NCI-H2029 (cell line): ENCODE results near the gene C1QL2.

Experiments used
- DNase-seq: peaks from one replicate; lab custom pipeline; 2025; lab: John Stamatoyannopoulos, UW

The C1QL2 gene

DNA sequence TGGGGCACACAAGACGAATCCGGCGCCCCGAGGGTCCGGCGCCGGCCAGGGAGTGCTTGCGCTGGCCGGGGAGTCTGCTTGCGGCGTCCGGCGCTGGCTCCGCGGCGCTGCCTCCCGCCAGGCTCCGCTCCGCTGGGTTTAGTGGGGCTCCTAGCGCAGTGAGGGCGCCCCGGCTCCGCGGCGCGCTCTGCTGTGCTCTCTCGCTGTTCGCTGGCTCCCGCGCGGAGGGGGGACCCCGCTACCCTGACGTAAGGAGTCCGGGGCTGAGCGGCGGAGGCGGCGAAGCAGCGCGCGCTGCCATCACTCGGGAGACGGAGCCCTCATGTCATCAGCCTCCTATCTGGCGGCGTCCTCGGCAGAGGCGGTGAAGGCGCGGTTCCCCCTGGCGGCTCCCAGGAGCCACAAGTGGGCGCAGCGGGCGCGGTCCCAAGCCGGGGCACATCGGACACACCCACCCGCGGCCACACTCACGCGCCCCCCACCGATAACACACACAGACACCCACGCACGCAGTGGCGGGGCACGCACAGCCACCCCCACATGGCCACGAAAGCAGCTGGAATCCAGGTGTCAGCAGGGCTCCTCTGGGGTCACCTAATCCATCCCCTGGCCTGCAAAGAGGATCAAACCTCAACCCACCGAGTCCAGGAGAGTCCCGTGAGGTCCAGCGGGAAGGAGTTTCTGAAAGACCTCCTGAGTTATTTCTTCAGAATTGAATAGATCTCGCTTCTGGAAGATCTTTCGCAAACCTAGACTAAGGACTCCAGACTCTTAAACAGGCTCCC lies at the start of gene C1QL2:
C1QL2 (minus strand) TSS at position 189 of the 785 bp plus-strand sequence. CDS start 482 bp downstream, outside the sequence.
- no peak for DNase-seq

DNA sequence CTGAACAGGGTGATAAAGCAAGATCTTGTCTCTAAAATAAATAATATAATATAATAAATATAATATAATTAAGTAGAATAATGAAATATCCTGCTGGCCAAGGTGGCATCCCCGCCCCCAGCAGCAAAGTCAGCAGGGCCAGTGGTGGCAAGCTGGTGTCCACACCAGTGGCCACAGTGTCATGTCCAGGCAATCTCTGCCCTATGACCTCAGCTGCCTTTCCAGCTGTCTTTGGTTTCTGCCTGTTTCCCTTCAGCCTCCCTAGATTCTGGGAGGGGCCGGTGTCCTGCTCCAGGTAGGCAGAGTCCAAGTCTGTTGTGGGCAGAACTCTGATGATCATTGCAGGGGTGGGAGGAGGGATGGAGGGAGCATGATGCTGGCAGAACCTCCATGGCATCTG lies 48.9 kb upstream of the C1QL2 start:
- no peak for DNase-seq

DNA sequence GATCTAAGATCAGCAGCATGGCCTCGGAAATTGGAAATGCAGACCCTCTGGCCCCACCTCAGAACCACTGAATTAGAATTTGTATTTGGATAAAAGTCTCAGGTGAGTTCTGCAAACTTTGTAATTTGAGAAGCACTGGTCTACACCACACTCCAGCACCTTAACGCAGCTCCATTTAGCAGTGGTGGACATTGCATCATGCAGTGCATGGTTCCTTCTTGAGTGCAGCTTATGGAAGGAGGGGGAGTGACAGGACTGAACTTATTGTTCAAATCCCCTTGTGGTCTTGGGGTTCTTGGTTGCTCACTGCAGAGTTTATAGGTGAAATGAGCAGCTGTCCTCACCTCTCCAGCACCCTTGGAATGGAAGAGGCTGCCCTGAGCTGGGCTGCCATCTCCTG lies 47.6 kb upstream of the C1QL2 start:
- no peak for DNase-seq

DNA sequence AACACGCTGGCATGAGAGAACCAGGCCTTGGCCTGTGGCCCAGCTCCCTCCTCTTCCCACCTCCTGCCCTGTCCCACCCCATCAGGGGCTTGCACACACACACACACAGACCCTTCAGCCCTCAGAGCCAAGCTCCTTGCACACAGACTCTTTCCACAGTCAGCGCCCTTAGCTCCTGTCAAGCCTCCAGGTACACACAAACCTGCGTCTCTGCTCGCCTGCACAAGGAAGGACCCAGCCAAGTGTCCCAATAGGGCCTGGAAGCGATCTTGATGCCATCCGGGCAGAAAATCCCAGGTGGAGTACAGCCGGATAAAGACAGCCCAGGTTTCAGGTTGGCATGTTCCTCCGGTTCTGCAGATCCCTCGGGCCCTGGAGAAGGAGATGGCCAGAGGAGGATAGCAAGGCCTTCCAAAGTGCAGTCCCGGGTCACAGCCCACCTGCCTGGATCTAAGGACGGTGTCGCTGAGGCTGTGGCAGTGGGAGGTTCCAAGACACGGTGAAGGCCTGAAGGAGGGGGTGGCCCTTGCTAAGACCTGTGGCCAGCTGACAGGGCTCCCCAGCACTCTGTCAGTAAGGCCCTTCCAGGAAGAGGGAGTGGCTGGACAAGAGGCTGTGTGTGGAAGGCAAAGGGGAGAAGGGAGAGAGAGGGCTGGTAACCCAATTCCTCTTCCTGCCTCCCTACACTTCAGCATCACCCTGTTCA lies 46.6 kb upstream of the C1QL2 start:
- no peak for DNase-seq

DNA sequence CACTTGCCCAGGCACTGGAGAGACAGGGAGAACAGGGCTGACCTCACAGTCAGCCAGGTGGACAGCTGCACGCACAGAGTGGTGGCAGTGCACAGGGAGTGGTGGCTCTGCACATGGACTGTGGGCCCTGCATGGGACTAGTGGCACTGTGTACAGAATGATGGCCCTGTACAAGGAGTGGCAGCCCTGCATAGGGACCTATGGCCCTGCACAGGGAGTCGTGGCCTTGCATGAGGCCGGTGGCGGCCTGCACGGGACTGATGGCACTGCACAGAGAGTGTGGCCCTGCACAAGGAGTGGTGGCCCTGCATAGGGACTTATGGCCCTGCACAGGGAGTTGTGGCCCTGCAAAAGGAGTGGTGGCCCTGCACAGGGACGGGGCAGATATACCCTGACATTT lies 46.0 kb upstream of the C1QL2 start:
- DNase-seq, result no peak

DNA sequence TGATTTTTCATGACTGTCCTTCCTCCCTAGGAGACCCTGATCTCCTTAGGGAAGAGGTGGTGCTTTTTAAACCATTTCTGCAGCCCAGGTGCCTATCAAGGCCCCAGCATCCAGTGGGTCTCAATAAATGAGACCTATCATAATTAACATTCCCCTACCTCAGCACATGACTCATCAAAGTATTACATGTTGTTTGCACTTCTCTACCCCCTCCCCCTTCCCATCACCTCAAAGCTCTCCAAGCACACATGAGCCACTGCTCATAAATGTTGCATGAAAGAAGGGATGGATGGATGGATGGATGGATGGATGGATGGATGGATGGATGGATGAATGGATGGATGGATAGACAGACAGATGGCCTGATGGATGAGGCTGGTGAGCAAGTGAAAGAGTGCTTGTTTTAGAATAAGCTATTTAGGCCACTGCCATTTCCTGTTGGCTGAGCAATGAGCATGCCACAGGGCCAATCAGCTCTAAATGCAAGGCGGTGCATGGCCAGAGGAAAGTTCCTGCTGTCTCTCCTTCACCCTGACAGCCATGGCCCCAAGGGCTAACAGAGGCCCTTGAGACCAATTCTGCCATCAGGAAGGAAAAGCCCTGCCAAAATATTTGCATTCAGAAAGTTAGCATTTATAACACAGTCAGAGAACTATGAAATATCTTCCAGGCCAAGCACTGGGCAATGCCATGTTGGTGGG lies 44.2 kb upstream of the C1QL2 start:
- no peak for DNase-seq

DNA sequence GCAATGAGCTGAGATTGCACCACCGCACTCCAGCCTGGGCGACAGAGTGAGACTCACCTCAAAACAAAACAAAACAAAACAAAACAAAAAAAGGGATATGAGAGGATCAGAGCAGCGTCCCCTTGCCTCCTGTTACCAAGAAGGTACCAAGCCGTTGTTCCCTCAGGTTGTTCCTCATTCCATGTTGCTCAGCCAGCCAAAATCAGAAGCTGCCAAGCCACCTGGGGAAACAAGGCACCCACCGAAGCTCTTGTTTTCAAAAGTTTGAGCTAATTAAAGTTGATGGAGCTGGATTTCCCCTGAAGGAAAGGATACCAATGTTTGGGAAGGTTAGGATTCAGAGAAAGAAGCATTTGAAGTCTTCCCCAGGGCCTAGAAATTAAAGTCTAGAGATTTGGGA lies 43.3 kb upstream of the C1QL2 start:
- DNase-seq, result no peak

DNA sequence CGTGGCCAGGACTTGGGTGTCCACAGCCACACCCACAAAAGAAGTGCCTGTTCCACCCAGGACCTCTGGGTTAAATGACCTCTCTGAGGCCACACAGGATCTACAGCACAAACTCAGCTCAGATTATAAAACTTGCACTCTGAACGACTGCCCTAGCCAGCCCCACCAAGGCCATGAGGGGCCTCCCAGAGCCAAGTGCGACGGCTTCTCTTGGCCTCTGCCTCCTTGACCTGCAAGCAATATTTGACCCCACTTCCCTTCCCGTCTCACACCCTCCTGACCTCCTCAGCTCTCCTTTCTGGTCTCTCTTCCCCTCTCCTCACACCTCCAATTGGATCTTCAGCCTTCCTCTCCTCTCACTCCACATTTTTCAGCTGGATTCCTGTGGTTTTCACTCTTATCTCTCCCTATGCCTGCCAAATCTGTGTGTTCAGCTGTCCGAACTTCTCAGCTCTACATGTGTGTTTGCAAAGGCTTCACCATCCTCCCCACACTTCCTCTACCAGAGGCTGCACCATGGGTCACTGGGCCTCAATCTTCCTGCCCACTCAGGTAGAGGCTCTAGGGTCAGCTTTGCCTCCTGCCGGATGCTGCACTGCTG lies 39.8 kb upstream of the C1QL2 start:
- DNase-seq, result no peak

DNA sequence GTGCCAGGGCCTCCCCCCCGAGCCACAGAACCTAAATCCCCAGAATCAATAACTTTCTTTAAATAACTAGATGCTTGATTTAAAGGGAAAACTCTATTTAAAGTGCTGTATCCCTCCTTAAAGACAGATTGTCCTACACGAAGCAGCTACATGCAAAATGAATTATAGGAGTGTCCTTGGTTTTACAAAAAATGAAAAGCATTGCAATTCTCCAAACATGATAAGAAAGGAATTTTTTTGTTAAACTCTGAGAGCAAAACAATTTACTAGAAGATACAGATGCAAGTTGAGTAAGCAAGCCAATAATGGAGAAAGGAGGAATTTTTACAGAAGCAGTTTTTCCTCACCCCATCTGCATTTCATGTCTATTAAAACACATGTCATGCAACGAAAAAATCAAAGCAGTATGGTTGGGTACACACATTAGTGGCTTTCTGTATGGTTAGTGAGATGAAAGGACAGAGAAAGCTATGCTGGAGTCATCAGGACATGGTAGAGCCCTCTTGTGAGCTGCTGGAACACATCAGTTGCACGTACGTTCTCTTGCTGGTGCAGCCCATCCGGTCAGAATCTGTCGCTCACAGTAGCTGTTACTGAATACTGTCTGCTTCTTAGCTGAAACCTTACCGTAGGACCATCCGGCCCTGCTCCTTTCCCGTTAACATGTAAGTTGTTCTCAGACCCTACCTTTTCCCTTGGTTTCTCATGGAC lies 39.1 kb upstream of the C1QL2 start:
- no peak for DNase-seq

DNA sequence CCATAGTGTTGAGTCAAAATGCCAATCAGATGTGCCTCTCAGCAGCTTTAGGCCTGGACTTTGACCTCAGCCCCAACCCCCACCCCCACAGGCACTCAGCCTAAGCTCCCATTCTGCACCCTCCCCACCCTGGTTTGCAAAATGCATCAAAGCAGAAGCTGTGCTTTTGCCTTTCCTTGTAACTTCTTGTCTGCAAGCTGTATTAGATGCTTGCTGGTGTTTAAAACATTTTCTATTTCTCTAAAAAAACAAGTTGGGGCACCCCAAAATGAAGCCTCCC lies 38.5 kb upstream of the C1QL2 start:
- DNase-seq, result no peak

DNA sequence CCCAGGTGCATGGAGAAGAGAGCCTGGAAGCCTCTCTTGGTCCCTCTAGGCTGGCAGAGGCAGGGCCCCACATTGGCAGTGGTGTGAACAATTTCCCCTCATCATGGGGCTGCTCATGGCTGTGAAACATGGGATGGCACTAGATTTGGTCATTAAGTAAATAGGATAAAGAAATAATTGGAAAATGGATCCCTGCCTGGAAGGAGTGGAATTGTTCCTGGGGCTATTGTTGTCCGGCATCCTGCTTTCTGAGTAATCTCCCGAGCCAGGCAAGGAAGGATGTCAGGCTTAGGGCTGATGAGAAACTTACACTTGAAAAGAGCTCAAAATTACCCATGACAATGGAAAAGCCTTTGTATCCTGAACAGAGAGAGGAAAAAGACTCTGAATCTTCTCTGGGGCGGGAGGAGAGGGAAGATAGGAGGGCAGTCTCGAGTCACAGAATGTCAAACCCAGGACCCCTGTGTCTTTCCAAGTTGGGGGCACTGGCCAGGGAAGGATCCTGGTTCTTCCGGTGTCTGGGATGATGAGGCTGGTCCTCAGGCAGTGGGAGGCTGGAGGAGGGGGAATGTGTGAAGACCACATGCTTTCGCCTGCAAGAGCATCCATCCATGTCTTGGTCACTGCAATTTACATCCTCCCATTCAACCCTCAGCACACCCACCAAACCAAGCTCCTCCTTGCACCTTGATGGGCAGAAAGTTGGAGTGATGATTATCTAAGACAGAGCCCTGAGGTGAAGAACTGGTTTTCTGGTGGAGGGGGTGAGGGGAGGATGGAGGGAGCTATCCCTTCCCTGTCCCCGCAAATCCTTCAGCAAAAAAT lies 38.0 kb upstream of the C1QL2 start:
- DNase-seq, result no peak

DNA sequence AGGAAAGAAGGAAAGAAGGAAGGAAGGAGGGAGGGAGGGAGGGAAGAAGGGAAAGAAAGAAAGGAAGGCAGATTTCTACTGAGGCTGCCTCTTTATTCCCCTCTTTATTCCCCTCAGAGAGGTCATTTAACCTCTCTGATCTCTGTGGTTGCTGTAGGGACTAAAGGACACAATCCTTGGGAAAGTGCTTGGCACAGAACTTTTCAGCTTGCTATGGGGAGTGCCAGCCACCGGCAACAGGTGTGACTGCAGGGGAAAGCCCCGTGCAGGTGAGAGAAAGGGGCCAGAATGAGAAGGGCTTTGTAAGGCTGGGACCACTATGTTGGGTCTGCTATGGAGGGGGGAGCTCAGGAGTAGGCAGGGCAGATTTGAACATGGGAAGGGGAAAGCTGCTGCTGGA lies 37.3 kb upstream of the C1QL2 start:
- DNase-seq, result no peak

DNA sequence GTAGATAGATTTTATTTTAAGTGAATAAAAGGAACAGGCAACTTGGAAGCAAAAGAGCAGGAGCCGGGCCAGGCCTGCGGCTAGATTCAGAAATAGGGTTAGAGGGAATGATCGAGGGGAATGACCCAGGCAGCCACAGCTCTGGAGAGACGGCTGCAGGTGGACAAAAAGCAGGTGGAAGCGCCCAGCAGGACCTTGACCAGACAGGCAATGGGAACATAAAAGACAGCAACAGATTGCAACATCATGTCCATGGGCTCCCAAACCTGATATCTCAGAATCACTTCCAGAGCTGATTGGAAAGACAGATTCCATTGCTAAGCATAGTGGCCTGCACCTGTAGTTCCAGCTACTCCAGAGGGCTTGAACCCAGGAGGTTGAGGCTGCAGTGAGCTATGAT lies 36.5 kb upstream of the C1QL2 start:
- no peak for DNase-seq

DNA sequence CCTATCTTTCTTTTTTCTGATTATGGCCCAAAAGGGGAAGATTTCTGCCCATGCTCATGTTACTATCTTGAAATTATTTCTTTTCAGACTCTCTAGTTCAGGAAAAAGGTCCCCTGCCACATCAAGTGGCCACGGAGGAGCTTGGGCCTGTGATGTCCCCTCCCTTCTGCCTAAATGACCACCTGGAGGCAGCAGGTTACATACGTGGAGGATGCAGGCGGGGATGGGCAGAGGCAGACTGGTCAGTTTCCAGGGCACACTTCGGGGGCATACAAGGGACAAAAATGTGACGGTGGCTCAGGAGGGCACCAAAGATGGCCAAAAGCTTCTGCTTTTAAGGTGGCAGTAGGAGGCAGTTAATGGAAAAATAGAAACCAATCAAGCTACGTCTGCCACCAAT lies 34.3 kb upstream of the C1QL2 start:
- no peak for DNase-seq

DNA sequence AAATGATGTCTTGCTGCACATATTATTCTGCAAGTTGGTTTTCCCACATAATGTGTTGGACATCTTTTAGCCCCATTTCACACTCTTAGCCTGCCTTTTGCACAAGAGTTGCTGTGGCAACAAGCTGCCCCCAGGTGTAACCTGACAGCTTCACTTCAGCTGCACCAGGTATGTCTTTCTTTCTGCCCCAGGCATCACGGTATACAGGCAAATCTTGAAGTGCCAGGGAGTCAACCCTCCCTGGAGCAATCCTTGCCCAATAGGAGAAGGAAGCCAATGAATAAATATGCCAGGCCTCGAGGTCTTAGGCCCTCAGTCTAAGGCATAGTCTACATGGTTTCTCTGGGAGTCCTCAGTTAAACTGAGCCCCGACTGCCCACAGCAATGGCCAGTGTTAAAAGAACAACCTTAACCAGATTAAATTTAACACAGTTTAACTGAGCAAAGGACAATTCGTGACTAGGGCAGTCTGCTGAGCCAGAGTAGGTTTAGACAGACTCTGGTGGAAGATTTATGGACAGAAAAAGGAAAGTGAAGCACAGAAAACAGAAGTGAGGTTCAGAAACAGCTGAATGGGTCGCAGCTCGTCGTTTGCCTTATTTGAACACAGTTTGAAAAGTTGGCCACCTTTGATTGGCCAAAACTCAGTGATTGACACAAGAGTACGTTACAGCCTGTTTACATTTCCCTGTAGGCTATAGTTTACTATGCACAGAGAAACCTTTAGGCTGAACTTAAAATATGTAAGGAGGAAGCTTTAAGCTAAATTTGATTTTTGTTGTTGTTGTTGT lies 32.0 kb upstream of the C1QL2 start:
- no peak for DNase-seq

DNA sequence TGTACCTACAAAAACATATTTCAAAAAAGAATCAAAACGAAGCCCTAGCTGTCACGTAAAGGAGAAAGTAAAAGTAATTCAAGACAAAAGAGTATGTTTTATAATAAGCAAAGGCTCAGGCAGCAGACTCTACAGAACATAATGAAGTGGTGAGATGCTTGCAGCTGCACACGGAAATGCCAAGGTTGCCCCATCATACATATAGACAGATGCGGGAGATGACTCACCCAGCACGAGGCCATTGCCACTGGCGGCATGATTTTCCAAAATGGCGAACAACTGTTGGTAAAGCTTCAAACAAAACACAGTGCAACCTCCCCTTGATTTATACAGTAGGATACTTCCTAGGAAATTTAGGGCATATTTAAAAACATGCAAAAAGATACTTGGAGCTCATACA lies 26.0 kb upstream of the C1QL2 start:
- DNase-seq, result no peak

DNA sequence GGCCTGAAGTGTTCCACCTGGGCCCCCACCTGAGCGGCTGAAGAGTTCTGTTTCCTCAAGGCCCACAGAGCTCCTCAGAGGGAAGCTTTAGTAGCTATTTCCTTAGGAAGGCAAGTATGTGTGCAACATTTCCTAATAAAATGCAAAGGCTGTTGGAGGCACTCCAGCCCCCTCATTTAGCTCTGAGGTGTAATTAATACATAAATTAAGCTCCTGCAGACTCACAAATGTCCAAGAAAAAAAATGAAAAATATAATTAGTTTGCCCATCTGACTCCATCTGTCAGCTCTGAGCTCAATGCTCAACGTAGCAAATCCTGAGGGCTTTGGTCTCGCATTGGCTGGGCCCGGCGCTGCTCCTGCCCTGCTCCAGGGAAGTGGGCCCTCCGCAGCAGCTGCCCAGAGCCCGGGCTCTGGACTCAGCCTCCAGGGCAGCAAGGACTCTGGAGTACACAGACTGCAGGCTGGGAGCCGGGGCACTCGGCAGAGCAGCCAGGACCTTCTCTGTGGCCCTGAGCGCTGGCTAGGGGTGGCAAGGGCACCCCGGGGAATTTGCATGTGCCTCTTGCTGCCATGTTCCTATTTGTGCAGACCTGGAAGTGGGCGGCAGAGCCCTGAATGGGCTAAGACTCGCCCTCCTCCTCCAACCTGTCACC lies 23.4 kb upstream of the C1QL2 start:
- no peak for DNase-seq

DNA sequence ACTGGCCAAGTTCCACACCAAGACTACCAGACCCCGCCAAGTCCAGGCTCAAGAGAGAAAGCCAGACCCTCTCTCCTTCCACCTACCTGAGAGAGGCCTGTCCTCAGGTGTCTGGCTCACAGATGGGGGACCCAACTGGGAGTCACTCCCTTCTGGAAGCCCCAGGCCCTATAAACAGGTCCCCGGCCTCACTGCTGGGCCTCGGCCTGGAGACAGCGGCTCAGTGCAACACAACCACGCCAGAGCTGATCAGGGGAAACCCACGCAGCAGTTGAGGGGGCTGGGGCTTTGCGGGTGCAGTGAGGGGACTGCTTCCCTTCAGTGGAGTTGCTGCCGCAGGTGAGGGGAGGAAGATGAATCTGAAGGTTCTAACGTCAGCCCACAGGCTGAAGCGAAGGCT lies 22.8 kb upstream of the C1QL2 start:
- no peak for DNase-seq

DNA sequence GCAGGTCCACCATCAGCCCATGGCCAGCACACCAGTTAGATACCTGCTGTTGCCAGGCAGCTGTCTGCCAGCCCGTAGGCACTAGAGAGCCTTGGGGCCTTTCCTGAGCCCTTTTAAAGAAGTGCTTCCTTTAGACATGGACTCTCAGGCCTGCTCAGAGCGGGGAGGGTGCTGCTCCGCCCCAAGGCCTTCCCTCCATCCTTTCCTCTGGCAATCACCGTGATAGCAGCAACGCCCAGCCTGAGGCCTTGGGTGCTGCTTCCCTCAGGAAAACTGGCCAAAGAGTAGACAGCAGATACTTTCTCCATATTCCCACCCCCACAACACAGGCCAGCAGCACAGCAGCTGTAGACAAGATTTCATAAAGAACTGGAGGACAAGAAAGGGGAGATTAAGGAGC lies 22.3 kb upstream of the C1QL2 start:
- no peak for DNase-seq

DNA sequence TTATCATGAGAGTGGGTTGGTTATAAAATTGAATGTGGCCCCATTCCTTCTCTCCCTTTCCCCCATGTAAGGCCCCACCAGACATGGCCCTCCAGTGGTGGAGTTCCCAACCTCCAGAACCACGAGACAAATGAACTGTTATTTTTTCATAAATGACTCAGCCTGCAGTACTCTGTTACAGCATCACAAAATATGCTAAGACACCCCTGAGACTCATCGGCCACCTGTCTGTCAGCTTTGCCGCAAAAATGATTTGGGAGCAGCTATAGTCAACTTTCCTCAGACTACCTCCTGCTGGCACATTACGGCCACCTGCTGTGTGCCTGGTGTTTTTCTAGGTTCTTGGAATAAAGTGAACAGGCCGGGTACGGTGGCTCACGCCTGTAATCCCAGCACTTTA lies 21.4 kb upstream of the C1QL2 start:
- no peak for DNase-seq
